HG02571 (cell line): ENCODE results near the gene C9orf78.

Experiments used
- ATAC-seq: cut with Tn5 transposase; IDR thresholded peaks from one replicate; pipeline ENCODE4 v1.9.1; 2021; ENCODE audit warnings: mild to moderate bottlenecking, moderate library complexity; ENCODE audit not compliant: unreplicated experiment

C9orf78 gene

DNA sequence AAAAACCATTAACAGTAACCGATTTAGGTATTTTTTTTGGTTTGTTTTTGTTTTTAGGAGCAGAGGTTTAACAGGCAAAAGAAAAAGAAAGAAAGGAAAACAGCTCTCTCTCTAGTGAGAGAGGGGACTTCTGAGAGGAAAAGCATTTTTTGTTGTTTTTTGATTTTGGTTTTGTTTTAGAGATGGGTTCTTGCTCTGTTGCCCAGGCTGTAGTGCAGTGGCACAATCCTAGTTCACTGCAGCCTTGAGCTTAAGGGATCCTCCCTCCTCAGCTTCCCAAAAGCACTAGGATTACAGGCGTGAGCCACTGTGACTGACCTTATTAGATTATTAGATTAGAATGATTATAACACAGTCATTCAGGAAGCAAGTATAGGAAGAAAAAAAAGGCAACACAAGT, 10.3 kb upstream of the C9orf78 start:
- no peak for ATAC-seq

DNA sequence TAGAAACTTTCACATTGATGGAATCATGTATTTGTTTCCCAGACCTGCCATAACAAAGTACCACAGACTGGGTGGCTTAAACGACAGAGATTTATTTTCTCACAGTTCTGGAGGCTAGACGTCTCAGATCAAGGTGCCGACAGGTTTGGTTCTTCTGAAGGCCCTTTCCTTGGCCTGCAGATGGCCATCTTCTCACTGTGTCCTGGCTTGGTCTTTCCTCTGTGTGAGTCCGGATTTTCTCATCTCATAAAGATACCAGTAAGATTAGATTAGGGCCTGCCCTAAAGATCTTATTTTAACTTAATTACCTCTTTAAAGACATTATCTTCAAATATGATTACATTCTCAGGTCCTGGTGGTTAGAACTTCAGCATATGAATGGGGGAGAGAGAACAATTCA, 6.0 kb upstream of the C9orf78 start:
- ATAC-seq, result no peak

DNA sequence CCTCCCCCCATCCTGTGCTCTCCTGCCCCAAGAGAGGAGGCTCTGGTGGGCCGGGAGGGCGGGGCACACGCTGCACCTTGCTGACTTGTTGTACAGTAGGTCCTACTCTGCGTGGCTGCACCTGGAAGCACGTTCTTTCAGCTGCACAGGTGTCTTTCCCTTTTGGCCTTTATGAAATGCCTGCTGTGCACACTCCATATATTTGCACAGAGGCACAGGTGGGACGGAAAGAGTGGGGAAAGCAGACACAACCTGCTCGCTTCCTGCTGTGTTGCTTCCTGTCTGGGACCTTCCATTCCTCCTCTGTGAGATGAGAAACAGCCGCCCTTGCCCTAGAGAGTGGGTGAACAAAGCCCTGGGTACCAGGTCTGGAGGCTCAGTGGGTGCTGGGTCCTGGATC, 5.0 kb upstream of the C9orf78 start:
- ATAC-seq, result no peak

DNA sequence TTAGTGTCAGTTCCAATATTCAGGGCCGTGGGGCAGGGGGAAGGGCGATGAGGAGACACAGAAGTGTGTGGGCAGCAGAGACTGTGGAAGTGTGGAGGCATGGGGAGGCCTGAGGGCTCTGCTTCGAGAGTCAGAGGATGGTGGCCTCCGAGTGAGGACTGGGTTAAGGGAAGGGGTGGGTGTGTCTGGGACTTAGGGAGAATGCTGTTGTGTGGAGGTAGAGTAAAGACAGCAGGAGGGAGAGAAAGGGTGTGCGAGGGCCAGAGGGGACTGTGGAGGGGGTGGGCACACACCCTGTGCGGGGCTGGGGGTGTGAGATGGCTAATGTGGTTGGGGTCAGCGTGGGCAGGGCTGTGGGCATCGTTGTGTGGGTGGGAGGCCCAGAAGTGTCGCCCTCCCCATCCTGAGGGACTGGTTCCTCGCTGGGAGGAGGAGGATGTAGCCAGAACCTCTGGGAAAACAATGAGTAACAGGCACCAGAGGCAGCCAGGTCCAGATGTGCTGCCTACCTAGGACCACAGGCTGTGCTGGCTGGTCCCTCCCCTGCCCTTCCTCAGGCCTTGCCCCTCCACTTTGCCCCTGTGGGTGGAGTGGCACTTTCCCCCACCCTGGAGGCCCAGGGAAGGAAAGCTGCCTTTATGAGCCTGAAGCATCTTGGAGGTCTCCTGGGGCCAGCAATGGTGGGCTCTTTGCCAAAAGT, 4.4 kb upstream of the C9orf78 start:
- ATAC-seq, result no peak

DNA sequence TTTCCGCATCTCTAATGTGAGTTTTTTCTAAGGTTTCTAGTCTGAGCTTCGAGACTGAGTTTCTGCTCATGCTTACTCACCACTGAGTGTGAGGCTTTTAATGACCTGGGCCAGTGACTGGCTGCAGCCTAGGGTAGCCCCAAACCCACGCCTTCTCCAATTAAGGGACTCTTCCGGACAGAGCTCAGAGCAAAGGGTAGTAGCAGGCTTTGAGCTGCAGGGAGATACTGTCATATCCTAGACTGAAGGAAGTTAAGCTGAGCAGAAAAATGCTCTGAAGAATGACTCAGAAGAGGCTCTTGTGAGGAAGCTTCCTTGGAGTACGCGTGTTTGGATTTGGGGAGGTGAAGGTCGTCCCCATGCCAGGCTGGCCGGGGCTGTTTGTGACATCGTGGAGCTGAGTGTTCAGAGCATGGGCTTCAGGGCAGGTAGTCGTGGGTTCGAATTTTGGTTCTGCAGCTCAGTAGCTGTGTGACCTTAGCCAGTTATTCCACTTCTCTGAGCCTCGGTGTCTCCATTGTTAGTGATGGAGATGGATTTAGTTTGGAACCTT, 3.7 kb upstream of the C9orf78 start:
- no peak for ATAC-seq

DNA sequence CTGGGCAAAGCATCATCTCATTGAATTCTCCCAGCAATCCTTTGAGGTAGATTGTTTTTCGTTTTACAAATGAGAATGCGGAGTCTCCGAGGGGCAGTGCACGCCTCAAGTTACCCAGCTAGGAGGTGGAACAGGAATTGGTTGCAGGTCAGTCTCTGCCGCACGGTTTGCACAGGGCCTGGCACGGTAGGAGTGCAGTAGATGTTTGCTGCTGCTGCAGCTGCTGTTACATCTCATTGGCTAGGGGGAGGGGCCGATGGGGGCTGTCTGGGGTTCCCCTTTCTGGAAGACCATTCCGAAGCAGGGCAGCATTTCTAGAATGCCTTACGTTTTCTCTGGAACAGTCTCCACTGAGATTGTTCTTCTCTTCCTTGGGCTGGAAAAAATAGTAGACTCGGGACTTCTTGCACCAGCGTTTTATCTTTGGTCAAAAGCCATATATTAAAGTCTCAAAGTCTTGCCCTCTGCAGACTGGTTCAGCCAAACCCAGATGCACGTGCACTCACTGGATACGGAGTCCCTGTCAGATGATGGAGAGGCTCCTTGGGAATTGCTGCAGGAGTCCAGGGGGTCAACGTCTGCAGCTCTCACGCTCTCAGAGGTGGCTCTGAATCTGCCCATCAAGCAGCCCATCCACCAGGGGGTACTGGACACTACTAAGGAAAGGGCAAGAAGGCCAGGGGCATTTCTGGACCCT, 1.4 kb upstream of the C9orf78 start:
- ATAC-seq, result no peak

DNA sequence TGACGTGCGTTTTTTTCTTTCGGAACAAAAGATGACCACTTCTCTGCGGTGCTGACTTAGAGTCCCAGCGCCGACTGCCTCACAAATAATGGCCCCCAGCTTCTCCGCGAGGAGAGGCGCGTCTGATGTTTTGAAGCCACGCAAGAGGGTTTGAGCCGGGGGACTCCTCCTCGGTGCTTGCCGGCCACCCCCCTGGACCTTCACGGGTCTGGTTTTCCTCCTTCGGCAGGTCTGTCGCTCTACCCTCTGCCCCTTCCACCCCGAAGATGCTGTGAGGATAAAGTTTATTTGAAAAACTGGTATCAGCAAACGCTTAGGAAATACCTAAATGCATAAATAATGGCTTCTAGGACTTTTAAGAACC, 767 bp upstream of the C9orf78 start:
- ATAC-seq, result no peak

DNA sequence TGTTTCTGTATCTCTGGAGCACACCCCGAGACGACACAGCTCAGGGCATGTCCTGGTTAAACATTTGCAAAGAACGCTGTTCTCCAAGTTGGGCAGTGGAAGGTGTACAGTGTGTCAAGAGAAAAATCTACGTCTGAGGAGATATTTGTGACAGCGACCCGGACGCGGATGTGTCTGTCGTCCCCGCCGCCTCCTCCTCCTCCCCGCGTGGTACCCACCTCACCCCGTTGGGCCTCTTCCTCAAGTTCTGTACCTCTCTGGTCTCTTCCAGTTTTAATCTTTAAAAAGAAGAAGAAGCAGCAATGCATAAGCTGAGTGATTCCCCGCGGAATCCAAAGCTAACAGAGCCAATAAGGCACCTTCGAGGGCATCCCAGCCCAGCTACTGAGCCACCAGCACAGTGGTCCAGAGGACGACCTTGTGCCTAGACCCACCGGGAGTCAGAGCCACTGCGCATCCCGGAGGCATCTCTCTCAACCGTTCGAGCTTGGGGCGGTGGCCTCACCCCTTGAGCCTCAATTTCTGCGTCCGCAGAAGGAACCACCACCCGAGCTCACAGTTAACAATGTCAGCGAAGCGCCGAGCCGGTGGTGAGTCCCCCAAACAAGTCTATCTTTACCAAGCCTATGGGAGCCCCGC, 467 bp downstream of the C9orf78 start:
- ATAC-seq, result peak; percentile 19

DNA sequence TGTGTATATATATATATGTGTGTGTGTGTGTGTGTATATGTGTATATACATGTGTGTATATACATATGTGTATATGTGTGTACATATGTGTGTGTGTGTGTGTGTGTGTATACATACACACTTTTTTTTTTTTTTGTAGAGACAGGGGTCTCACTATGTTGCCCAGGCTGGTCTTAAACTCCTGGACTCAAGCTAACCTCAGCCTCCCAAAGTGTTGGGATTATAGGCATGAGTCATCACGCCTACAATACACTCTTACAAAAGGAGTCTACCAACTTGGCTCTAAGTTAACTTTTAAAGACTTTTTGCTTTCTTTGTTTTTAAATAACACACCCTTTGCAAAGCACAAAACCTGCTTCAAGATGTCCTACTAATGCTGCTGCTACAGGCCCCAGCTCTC, 2.1 kb downstream of the C9orf78 start:
- ATAC-seq, result no peak

DNA sequence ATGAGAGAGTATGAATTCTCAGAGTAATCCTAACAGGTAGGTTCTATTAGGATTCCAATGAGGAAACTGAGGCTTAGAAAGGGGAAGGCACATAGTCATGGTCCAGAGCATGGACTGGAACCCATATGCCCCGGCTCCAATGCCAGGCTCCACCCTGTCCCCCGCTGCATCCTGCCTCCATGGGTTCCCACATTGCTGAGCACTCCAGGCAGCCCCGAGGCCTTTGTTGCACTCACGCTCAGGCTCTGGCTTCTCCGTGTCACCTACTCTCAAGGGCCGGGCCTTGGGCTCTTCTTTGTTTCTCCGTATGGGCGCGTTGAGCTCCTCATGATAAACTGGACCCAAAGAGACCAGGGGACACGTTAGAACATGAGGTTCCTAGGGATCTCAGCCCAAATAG, 6.1 kb downstream of the C9orf78 start:
- no peak for ATAC-seq

DNA sequence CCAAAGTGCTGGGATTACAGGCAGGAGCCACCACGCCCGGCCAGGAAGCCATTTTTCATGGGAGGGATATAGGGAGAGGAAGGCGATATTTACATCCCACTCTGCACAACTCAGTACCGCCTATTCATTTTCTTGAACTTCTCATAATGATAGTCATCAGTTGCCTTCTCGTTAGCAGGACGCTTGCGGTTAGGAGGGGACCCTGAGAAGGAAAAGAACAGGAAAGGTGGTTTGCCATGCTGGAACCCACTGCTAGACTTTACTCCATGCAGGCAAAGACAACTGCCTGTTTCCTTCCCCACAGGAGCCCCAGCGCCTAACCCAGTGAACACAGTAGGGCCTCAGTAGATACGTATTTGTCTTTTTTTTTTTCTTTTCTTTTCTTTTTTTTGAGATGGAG, 7.0 kb downstream of the C9orf78 start:
- ATAC-seq, result no peak

DNA sequence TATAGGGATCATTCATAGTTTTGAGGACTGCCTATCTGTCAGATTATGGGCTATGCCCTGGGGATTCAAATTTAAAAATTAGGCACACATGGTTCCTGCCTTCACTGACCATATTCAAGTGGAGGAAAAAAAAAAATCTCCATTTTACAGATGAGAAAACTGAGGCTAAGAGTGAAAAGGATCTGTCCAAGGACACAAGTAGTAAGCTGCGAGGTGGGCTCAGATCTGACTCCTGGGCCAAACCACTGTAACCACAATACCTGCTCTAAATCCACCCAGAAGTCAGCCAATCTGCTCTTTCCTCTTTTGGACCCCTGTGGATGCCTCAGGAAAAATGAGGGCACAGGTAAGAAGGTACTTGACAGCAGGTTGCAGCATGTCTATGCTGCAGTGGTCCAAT, 8.3 kb downstream of the C9orf78 start:
- ATAC-seq, result no peak

DNA sequence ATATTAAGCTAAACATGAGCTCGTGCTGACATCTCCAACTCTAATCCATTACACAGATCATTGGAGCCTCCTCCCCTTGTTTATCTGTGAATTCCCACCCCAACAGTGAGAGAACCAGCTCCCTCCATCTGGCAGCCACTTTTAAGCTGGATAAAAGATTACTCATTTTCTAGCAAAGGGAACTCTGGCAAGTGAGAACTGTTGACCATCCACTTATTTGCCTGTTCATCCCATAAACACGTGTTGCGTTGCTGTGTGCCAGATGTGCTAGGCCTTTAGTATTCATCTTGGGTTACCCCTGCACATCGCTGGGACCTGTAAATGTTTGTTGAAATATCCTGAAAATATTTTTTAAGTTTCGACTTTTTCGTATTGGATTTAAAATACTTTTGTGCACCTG, 8.7 kb downstream of the C9orf78 start:
- no peak for ATAC-seq

DNA sequence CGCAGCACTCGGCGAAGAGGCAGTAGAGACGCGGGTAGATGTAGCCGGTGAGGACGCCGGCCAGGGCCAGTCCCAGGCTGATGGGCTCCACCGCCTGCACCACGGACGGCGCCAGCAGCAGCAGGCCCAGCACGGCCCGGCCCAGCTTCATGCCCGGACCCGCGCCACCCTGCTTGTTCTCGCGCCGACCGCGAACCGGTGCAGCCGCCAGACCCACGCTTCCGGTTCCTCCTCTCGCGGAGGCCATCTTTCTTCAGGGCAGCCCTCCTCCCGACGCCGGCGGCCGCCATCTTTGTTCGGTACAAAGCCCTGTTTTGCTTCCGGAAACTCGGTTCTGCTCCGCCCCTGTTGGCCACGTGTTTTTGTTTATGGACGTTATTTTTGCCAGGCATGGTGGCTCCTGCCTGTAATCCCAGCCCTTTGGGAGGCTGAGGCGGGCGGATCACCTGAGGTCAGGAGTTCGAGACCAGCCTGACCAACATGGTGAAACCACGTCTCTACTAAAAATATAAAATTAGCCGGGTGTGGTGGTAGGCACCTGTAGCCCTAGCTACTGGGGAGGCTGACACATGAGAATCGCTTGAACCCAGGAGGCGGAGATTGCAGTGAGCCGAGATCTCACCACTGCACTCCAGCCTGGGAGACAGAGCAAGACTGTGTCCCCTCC, 11.0 kb downstream of the C9orf78 start, which contains the start of gene TOR1A:
TSS of gene TOR1A (minus strand) at position 202 of the 667 bp plus-strand sequence. CDS start at position 151, 51 bp downstream.
- peak; percentile 92 for ATAC-seq

DNA sequence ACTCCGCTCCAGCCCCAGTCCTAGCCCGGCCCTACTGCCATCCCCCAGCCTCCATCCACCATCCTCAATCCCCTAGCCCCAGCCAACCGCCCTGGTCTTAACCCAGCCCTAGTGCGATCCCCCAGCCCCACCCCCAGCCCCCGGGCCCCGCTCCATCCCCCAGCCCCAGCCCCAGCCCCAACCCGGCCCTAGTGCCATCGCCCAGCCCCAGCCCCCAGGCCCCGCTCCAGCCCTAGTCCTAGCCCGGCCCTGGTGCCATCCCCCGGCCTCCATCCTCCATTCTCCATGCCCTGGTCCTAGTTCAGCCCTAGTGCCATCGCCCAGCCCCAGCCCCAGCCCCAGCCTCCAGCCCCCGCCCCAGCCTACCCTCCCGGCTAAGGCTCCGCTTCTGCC, 11.5 kb downstream of the C9orf78 start:
- ATAC-seq, result peak; percentile 26

DNA sequence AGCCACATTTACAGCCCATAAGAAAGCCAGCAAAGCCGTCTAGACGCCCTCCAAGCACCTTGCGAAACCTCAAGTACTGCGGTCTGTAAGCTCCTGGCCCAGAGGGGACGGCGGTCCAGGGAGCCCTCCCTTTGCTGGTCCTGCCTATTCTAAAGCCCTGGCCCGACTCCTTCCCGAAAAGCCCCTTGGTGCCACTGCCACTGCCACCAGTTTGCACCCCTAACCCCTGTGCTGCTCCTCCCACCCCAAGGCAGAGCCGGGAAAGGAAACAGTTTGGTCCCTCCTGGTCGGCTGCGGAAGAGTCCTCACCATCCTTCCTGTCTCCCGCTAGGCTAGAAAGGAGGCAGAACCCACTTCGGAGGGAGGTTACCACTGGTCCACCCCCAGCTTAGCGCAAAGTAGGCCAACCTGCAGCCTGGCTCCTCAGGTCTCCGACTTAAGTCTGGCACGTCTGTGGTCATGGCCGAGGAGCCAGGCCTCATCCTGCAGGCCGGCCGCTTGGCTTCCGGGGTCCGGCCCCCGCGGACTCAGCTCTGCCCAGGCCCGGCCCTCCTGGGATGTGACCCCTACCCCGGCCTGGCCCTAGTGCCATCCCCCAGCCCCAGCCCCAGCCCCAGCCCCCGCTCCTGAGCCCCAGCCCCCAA, 12.1 kb downstream of the C9orf78 start:
- ATAC-seq, result no peak

DNA sequence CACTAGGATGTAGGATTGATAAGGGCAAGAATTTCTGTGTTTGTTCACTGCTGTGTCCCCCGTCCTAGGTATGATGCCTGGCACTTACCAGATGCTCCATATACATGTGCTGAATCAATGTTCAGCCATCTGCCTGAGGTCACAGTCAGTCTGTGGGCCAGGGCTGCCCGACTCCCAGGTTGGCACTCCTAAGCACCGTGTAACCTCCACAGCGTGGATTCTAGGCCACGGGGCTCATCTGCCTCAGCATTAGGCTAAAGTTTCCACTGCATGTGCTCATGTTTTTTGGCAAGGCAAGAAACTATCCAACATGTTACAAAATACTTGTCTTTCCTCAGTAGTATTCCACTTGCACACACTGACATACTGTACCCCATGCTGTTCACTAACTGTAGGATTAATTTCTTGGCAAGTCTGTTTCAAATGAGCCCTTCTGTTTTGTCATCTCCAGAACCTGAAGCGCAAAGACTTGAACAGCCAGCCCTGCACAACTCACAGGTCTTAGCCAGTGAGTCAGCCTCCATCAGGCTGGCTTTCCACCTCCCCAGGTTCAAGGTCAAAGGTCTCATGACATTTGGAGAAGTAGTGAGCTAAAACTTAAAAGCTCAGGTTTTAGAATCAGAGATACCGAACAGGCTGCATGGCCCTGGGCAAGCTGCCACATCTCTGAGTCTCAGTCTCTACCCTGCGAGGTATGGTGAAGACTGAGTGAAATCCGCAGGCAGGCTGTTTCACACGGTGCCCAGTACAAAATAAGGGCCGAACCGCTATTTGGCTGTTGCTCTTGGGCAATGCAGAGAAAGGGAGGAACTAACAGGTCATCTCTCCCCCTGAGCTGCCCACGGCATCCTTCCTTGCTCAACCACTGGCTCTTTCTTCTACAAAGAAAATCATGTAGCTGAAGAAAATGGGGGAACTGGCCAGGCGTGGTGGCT, 18.3 kb downstream of the C9orf78 start:
- ATAC-seq, result no peak

DNA sequence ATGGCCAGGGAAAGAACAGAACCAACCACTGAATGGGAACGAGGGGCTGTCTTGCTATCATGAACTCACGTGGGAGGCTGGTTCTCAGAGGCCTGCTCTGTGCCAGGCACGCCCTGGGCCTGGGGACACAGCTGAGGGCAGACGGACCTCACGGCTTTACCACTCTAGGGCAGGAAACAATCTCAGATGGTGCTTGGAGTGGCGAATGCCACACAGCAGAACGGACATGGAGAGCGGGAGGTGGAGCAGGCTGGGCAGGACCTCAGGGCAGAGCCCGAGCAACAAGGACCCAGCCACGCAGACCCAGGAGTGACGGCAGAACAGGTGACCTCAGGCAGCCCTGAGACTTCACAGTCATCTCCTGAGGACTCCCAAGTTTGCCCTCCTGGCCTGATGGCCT, 19.8 kb downstream of the C9orf78 start:
- ATAC-seq, result no peak

DNA sequence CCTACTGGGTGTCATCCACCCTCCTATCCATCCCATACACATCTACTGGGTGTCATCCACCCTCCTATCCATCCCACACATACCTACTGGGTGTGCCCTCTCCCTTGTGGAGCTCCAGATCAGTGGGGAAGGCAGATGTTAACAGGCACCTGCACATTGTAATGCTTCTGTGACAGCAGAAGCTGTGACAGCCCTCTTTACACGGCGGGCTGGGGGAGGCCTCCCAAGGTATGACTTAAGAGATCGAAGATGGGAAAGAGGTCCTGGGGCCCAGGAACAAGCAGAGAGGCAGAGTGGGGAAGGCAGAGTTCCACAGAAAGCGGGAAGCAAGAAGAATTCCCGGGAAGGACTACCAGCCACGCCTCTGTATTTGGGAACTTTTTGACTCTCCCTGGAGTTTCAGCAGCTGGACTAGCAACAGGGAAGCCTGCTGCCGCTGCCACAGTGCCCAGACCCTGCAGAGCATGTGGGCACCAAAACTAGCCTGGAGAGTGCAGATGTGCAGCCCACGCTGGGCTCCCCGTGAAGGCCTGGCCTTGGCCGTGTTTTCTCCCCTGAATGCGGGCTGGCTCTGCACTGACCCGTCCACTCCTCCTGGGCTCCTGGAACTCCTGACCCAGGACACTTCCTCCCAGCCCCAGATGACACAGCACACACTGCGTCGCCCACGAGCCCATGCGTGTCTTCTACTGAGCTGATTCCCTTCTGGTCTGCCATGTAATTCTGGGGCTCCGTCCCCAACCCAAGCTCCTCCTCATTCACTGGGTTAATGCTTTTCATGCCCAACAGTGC, 20.4 kb downstream of the C9orf78 start:
- ATAC-seq, result no peak
